Fibroblast of the aortic adventitia (primary cell): ENCODE measurements around the gene MYO16. TPM values are rescaled to one million over a fixed set of nuclear protein-coding genes. Genes with fewer than 3 reads are reported as not detected.
A peak's percentile ranks its signal among the peaks of the same experiment; 100 is the strongest.

Experiments used
- DNase-seq: peaks from one replicate; pipeline ENCODE4 v3.0.0-alpha.2; 2010; ENCODE audit warnings: low read depth
- H3K4me3 ChIP-seq: 2 replicates; pipeline ENCODE4 v1.5.1; 2011; ENCODE audit warnings: low read depth, mild to moderate bottlenecking, control low read depth, low read length, moderate library complexity
- total RNA-seq: library from RNA; depleted of rRNA; stranded (reverse); fragments of >200 nt; gene quantifications from 2 replicates; pipeline ENCODE4 v1.2.3, GENCODE V29; 2012; ENCODE audit warnings: low replicate concordance
- TF ChIP-seq, protein P1 (sequence below): IDR thresholded peaks from 2 replicates; pipeline ENCODE4 v1.5.1; 2011; ENCODE audit warnings: mild to moderate bottlenecking, low read length, control low read depth, inconsistent platforms; ENCODE audit not compliant: insufficient read depth

Gene MYO16
- total RNA-seq, 1 donor: under 0.01 TPM

DNA sequence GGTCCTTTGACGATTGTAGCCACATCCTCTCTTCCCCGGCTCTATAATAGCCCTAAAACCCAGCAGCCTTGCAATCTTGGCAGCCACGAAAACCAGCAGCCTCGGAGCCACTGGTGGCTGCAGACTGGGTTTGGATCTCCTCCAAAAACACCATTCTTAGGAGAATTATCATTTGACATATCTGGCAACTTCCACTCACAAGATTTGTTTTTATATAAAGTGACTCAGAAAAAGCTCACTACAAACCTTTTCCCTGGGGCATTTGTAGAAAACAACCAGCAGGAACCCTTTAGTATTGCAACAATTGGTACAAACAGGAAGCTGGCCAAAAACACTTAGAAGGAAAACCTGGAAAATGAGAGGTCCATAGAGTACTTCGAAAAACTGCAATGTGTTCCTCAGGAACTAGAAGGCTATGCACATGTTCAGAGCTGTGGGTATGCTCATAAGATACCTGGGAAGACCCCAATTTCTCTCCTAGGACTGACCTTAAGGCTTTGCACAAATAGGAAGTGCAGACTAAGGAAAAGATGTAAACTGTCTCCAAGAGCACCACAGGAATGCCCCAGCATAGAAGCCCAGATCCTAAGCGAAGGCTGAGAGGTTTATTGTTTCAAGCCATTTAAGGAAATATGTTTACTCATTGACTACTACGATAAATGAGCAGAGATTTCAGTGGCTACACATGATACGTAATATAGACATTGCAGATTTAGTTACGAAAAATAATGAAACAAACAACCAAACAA lies 71.2 kb downstream of the MYO16 start:
- TF ChIP-seq, protein P1, sequence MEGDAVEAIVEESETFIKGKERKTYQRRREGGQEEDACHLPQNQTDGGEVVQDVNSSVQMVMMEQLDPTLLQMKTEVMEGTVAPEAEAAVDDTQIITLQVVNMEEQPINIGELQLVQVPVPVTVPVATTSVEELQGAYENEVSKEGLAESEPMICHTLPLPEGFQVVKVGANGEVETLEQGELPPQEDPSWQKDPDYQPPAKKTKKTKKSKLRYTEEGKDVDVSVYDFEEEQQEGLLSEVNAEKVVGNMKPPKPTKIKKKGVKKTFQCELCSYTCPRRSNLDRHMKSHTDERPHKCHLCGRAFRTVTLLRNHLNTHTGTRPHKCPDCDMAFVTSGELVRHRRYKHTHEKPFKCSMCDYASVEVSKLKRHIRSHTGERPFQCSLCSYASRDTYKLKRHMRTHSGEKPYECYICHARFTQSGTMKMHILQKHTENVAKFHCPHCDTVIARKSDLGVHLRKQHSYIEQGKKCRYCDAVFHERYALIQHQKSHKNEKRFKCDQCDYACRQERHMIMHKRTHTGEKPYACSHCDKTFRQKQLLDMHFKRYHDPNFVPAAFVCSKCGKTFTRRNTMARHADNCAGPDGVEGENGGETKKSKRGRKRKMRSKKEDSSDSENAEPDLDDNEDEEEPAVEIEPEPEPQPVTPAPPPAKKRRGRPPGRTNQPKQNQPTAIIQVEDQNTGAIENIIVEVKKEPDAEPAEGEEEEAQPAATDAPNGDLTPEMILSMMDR: no peak
- DNase-seq: peak; percentile 7

GRCh38 chr13:108702171-108702570 lies 72.8 kb downstream of the MYO16 start:
- DNase-seq: no peak
- TF ChIP-seq, protein P1: no peak
- no peak overlapping the region for H3K4me3 ChIP-seq

More for the DNA sequence above, 71.2 kb downstream of the MYO16 start:
- H3K4me3 ChIP-seq: no peak overlapping the region

DNA sequence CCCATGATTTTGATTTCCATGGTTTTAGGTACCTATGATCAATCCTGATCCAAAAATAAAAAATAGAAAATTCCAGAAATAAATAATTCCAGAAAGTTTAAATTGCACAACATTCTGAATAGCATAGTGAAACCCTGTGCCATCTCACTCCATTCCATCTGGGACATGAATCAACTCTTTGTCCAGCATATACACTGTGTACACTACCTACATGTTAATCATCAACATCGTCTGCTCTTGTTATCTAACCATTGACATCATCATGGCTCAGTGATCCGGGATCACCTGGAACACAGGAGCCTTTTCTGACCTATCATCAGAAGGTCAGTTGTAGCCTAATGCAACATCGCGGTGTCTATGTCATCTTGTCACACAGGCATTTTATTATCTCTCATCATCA lies 75.6 kb downstream of the MYO16 start:
- DNase-seq: no peak
- TF ChIP-seq, protein P1: no peak
- no peak overlapping the region for H3K4me3 ChIP-seq

- DNase-seq: no peak
- TF ChIP-seq, protein P1: no peak
- no peak overlapping the region for H3K4me3 ChIP-seq
These were observed 78.2 kb downstream of the MYO16 start for GRCh38 chr13:108707584-108707983.

- TF ChIP-seq, protein P1: no peak
These were observed 79.5 kb downstream of the MYO16 start for GRCh38 chr13:108708921-108709320.

DNA sequence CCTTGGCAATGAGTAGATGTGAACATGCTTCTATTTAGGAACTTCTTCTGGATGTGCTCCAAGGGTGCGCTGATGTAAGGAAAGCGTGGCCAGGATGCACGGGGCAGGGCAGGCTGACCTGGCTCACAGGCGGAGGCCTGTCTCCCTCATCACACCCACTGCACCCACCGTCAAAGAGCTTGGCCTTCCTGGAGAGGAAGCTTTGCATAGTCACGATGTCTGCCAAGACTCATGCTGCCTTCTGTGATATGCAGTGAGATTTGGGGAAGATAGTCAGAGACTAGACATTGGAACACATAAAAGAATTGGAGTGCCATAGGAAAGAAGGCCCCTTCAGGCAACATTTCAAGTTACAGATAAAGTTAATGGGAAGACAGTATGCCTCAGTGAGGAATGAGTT lies 82.0 kb downstream of the MYO16 start:
- TF ChIP-seq, protein P1: no peak
- no peak for DNase-seq
- no peak overlapping the region for H3K4me3 ChIP-seq

More at GRCh38 chr13:108708921-108709320, 79.5 kb downstream of the MYO16 start:
- DNase-seq: no peak
- H3K4me3 ChIP-seq: no peak overlapping the region
